Stimulated activated naive B cell treated with anti-CD40 and anti-IgM and Interleukin-4, amounts not matched to agents 10 μg/mL and 1 μg/mL and 100 μg/mL, for 72 hours (primary cell): Measurements from ENCODE around the gene MAP3K5.
A peak's percentile ranks its signal among the peaks of the same experiment; 100 is the strongest.

Experiments
- ATAC-seq, 2 donors: fragments of 150-1000 bp; cut with Tn5 transposase; replicated peaks; 2 replicates each; pipeline ENCODE4 v1.10.0; 2021; ENCODE audit warnings: moderate library complexity in 1 of 2
- DNase-seq: peaks from one replicate; pipeline ENCODE4 v3.0.0; 2021
- H3K27ac Mint-ChIP-seq: one replicate; pipeline ENCODE4 v1.8.0; 2022; ENCODE audit warnings: mild to moderate bottlenecking, mixed read lengths
- H3K27me3 Mint-ChIP-seq, 2 donors: one replicate each; pipeline ENCODE4 v1.8.0; 2022; ENCODE audit warnings: mixed read lengths in 2 of 2
- H3K36me3 Mint-ChIP-seq, 2 donors: one replicate each; pipeline ENCODE4 v1.8.0; 2022; ENCODE audit warnings: mixed read lengths in 2 of 2, mild to moderate bottlenecking in 1 of 2
- H3K4me1 Mint-ChIP-seq, 2 donors: one replicate each; pipeline ENCODE4 v1.8.0; 2022; ENCODE audit warnings: mixed read lengths in 2 of 2, mild to moderate bottlenecking in 1 of 2
- H3K4me3 Mint-ChIP-seq, 2 donors: one replicate each; pipeline ENCODE4 v1.8.0; 2022; ENCODE audit warnings: mild to moderate bottlenecking in 2 of 2, mixed read lengths in 2 of 2, moderate library complexity in 1 of 2
- H3K9me3 Mint-ChIP-seq, 2 donors: one replicate each; pipeline ENCODE4 v1.8.0; 2022; ENCODE audit warnings: mixed read lengths in 2 of 2, mild to moderate bottlenecking in 1 of 2

MAP3K5 gene

GRCh38 chr6:136618086-136618485, 174.2 kb downstream of the MAP3K5 start:
- Mint-ChIP-seq H3K27ac (no peak overlapping the region), H3K9me3 (no peaks in the 10 kb centered on the region), H3K4me1 (no peaks in the 10 kb centered on the region), H3K4me3 (no peak overlapping the region), H3K36me3 (peaks cover 27 to 59% of the 10 kb centered on the region in 2 donors), H3K27me3 (no peaks in the 10 kb centered on the region)
- DNase-seq (no peak), ATAC-seq (no peak)

DNA sequence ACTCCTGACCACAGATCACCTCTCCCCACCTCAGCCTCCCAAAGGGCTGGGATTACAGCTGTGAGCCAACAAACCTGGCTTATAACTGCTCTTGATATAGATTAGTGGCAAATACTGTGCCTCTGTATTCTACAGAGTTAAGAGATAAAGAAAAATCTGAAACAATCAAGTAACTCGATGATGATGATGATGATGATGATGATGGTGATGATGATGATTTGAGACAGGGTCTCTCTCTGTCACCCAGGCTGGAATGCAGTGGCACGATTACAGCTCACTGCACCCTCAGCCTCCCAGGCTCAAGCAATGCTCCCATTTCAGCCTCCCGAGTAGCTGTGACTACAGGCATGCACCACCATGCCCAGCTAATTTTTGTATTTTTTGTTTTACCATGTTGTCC, 175.8 kb downstream of the MAP3K5 start:
- no peak for ATAC-seq
- H3K27me3 Mint-ChIP-seq, result no peaks in the 10 kb centered on the region
- H3K27ac Mint-ChIP-seq, result no peak overlapping the region
- peaks cover 0 to 1% of the 10 kb centered on the region in 2 donors for H3K4me1 Mint-ChIP-seq
- H3K36me3 Mint-ChIP-seq, result peaks cover 18 to 54% of the 10 kb centered on the region in 2 donors
- DNase-seq, result no peak
- H3K9me3 Mint-ChIP-seq, result no peaks in the 10 kb centered on the region
- no peak overlapping the region for H3K4me3 Mint-ChIP-seq

- Mint-ChIP-seq H3K4me1 (peaks cover 5 to 8% of the 10 kb centered on the region in 2 donors), H3K27ac (no peak overlapping the region), H3K36me3 (peaks cover 14 to 51% of the 10 kb centered on the region in 2 donors), H3K9me3 (no peaks in the 10 kb centered on the region), H3K27me3 (no peaks in the 10 kb centered on the region), H3K4me3 (no peak overlapping the region)
- DNase-seq (no peak), ATAC-seq (no peak)
These were observed 177.3 kb downstream of the MAP3K5 start for GRCh38 chr6:136614994-136615393.

- Mint-ChIP-seq H3K36me3 (peaks cover 12 to 48% of the 10 kb centered on the region in 2 donors), H3K27me3 (no peaks in the 10 kb centered on the region), H3K4me3 (no peak overlapping the region), H3K9me3 (no peaks in the 10 kb centered on the region), H3K27ac (no peak overlapping the region), H3K4me1 (peaks cover 7 to 11% of the 10 kb centered on the region in 2 donors)
- DNase-seq (no peak), ATAC-seq (no peak)
These were observed 177.9 kb downstream of the MAP3K5 start for GRCh38 chr6:136614350-136614749.

DNA sequence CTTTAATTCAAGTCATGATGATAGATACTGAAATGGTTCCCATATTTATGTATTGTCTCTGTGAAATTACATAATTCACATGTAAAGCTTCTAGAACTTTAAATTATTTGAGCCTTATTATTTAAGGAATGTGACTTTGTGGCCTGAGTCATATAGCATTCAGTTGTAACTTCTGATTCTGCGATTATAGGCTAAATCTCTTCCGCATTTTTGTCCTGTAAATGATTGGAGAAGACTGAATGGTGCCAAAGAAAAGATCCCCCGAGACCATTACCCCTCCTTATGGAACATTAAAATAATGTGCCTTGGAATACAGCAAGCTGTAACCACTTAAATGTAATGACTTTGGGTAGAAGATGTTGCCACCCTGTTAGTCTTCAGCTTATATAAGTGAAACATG, 178.8 kb downstream of the MAP3K5 start:
- ATAC-seq, result no peak
- no peak overlapping the region for H3K4me3 Mint-ChIP-seq
- DNase-seq, result no peak
- H3K27me3 Mint-ChIP-seq, result no peaks in the 10 kb centered on the region
- H3K36me3 Mint-ChIP-seq, result peaks cover 12 to 45% of the 10 kb centered on the region in 2 donors
- H3K9me3 Mint-ChIP-seq, result no peaks in the 10 kb centered on the region
- H3K27ac Mint-ChIP-seq, result no peak overlapping the region
- peaks cover 9 to 12% of the 10 kb centered on the region in 2 donors for H3K4me1 Mint-ChIP-seq

DNA sequence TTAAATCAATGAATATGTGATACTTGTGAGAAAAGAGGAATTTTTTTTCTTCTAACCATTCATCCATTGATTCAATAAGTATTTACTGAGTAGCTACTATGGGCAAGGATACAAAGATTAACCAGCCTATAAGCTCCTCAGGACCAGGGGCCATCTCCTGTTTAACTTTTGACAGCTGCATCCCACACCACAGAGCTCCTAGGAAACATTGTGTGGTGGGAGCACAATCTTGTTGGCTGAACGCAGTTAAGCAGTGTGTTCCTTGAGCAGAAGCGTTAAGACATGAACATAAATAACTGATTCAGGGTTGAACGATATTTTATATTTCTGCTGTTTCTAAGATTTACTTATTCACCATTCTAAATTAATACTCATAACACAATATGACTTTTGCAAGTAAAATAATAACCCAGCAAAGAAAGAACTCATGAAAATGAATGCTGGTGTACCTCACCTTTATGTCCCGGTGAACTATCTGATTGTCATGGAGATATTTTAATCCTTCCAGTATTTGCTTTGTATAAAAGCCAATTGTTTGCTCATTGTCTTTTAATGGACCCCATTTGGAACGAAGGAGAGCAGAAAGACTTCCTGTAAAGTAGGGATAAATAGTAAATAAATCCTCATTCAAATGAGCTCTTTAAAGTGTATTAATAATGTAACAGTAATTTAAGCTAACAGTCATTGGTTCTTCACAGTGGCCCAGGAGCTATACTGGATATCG, 179.4 kb downstream of the MAP3K5 start:
- no peaks in the 10 kb centered on the region for H3K27me3 Mint-ChIP-seq
- H3K9me3 Mint-ChIP-seq, result no peaks in the 10 kb centered on the region
- ATAC-seq (no peak), DNase-seq (no peak)
- peaks cover 16 to 47% of the 10 kb centered on the region in 2 donors for H3K36me3 Mint-ChIP-seq
- peaks cover 12 to 19% of the 10 kb centered on the region in 2 donors for H3K4me1 Mint-ChIP-seq
- H3K27ac Mint-ChIP-seq, result no peak overlapping the region
- H3K4me3 Mint-ChIP-seq, result no peak overlapping the region

DNA sequence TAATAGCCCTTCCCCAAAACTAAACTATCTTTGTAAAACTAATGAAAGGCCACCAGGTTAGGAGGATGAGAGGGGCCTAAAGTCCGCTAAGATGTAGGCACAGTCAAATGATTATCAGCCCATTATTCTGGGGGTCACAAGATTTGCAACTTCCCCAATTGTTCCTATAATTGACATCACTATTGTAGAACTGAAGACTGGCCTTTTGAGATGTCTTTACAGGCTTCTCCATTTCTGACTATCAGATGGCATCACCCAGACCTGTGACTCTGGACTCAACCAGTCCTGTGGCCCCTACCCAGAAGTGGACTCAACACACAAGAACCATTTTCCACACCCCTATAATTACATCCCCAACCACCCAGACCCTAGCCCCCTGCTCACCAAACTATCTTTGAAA, 180.5 kb downstream of the MAP3K5 start:
- no peak overlapping the region for H3K27ac Mint-ChIP-seq
- H3K27me3 Mint-ChIP-seq, result no peaks in the 10 kb centered on the region
- peaks cover 12 to 21% of the 10 kb centered on the region in 2 donors for H3K4me1 Mint-ChIP-seq
- no peak overlapping the region for H3K4me3 Mint-ChIP-seq
- H3K36me3 Mint-ChIP-seq, result peaks cover 23 to 48% of the 10 kb centered on the region in 2 donors
- no peak for DNase-seq
- no peak for ATAC-seq
- no peaks in the 10 kb centered on the region for H3K9me3 Mint-ChIP-seq

- no peaks in the 10 kb centered on the region for H3K27me3 Mint-ChIP-seq
- no peak overlapping the region for H3K27ac Mint-ChIP-seq
- DNase-seq, result no peak
- peaks cover 12 to 21% of the 10 kb centered on the region in 2 donors for H3K4me1 Mint-ChIP-seq
- ATAC-seq, result no peak
- H3K9me3 Mint-ChIP-seq, result no peaks in the 10 kb centered on the region
- H3K4me3 Mint-ChIP-seq, result no peak overlapping the region
- peaks cover 23 to 45% of the 10 kb centered on the region in 2 donors for H3K36me3 Mint-ChIP-seq
These were observed 181.1 kb downstream of the MAP3K5 start for GRCh38 chr6:136611133-136611532.

DNA sequence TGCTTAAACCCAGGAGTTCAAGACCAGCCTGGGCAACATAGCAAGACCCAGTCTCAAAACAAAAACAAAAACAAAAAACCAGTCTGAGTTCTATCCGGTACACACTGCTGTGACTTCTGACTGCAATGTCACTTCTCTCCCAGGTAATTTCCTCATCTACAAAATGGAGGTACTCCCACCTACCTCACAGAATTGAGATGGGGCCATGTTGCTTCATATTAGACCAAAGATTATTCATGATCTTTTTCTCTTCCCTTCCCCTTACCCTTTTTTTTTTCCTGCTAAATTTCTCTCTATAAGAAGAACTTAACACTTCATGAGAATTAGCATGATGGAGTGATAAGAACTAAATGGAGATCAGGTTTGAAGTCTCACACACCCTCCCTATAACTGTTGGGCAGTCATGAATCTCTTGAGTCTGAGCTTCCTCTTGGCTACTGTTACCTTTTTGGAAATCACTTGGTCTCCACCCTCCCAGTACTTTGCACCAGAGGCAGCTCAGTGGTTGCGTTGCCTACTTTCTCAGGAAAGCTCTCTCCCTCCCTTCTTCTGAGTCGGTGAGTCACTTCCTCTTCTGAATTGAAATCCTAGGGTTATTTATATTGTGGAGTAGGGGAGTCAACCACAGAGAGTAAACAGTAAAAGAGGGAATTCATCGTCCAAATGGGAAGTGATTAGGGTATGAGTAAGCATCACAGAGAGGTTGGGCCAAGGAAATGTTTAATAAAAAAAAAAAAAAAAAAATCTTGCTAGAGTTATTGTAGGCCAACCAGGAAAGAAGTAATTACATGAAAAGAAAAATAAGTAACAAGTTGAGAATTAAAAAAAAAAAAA, 182.2 kb downstream of the MAP3K5 start:
- peak overlapping the region; percentile 69 for H3K27ac Mint-ChIP-seq
- peaks cover 28 to 54% of the 10 kb centered on the region in 2 donors for H3K36me3 Mint-ChIP-seq

DNA sequence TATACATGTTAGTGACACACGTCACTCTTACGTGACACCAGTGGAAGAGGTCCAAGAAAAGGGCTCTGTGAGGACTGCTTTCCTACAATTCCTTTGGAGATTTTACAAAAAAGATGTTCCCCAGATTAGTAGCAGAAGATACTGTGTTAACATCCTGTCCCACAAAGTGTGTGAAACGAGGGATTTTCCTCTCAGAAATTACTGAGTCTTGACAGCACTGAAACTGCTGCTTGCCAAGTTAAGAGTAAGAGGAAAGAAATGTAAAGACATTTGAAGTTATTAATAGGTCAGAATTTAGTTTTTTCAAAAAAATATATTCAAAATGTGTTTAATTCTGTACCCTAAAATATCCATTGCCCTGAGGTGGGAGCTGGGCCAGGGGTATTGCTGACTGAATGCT, 183.3 kb downstream of the MAP3K5 start:
- no peaks in the 10 kb centered on the region for H3K27me3 Mint-ChIP-seq
- H3K9me3 Mint-ChIP-seq, result no peaks in the 10 kb centered on the region
- peaks cover 34 to 57% of the 10 kb centered on the region in 2 donors for H3K36me3 Mint-ChIP-seq
- H3K4me1 Mint-ChIP-seq, result peaks cover 12 to 21% of the 10 kb centered on the region in 2 donors
- no peak overlapping the region for H3K4me3 Mint-ChIP-seq
- no peak overlapping the region for H3K27ac Mint-ChIP-seq
- ATAC-seq, result no peak
- DNase-seq, result no peak

More for the DNA sequence above, 182.2 kb downstream of the MAP3K5 start:
- Mint-ChIP-seq H3K27me3 (no peaks in the 10 kb centered on the region), H3K9me3 (no peaks in the 10 kb centered on the region), H3K4me1 (peaks cover 12 to 21% of the 10 kb centered on the region in 2 donors), H3K4me3 (no peak overlapping the region)
- ATAC-seq (peak; percentile 42 to 57), DNase-seq (no peak)

GRCh38 chr6:136607932-136608772, 184.1 kb downstream of the MAP3K5 start:
- peak; percentile 86 to 90 for ATAC-seq
- Mint-ChIP-seq H3K4me3 (no peak overlapping the region), H3K4me1 (peaks cover 12 to 21% of the 10 kb centered on the region in 2 donors), H3K27me3 (no peaks in the 10 kb centered on the region), H3K36me3 (peaks cover 36 to 55% of the 10 kb centered on the region in 2 donors), H3K27ac (no peak overlapping the region), H3K9me3 (no peaks in the 10 kb centered on the region)
- DNase-seq, result peak; percentile 61

DNA sequence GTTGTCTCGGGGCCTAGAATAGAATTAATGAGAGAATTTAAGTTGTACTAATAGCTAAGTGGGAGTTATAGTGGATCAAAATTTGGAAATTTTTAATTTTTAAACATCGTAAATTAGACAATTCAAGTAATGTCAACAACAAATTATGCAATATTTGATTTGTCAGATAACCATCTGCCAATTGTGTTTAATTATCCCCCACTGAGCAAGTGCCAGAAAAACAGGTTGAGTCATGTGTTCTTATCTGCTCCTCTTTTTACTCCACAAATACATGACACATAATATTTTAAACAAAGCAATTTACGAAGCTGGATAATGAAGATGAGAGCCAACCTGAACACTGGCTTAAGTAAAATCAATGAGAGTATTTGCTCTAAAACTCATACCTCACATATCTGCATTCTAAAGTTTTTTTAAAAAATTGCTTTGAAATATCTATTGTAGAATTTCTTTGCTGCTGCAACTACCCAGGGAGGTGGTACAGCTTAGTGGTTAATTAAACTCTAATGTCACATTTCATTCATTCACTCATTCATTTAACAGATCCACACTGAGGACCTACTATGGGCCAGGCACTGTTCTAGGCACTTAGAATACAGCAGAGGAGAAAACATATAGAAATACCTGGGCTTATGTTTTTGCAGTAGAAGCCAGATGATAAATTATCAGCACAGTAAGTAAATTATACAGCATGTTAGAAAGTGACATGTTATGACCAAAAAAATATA, 184.9 kb downstream of the MAP3K5 start:
- no peaks in the 10 kb centered on the region for H3K27me3 Mint-ChIP-seq
- no peaks in the 10 kb centered on the region for H3K9me3 Mint-ChIP-seq
- H3K27ac Mint-ChIP-seq, result no peak overlapping the region
- ATAC-seq (no peak), DNase-seq (no peak)
- H3K4me1 Mint-ChIP-seq, result peaks cover 12 to 21% of the 10 kb centered on the region in 2 donors
- H3K4me3 Mint-ChIP-seq, result no peak overlapping the region
- peaks cover 38 to 54% of the 10 kb centered on the region in 2 donors for H3K36me3 Mint-ChIP-seq

GRCh38 chr6:136604928-136605510, 187.3 kb downstream of the MAP3K5 start:
- ATAC-seq, result no peak
- H3K36me3 Mint-ChIP-seq, result peaks cover 46 to 64% of the 10 kb centered on the region in 2 donors

More at GRCh38 chr6:136604928-136605510, 187.3 kb downstream of the MAP3K5 start:
- Mint-ChIP-seq H3K4me1 (peaks cover 7 to 14% of the 10 kb centered on the region in 2 donors), H3K9me3 (no peaks in the 10 kb centered on the region), H3K4me3 (no peak overlapping the region), H3K27ac (no peak overlapping the region), H3K27me3 (no peaks in the 10 kb centered on the region)
- no peak for DNase-seq
